HG03521 (cell line): ENCODE results near the gene FAIM2.

ENCODE experiments used
- ATAC-seq: cut with Tn5 transposase; IDR thresholded peaks from one replicate; pipeline ENCODE4 v1.9.1; 2021; ENCODE audit warnings: mild to moderate bottlenecking, moderate library complexity; ENCODE audit not compliant: unreplicated experiment

Gene FAIM2

DNA sequence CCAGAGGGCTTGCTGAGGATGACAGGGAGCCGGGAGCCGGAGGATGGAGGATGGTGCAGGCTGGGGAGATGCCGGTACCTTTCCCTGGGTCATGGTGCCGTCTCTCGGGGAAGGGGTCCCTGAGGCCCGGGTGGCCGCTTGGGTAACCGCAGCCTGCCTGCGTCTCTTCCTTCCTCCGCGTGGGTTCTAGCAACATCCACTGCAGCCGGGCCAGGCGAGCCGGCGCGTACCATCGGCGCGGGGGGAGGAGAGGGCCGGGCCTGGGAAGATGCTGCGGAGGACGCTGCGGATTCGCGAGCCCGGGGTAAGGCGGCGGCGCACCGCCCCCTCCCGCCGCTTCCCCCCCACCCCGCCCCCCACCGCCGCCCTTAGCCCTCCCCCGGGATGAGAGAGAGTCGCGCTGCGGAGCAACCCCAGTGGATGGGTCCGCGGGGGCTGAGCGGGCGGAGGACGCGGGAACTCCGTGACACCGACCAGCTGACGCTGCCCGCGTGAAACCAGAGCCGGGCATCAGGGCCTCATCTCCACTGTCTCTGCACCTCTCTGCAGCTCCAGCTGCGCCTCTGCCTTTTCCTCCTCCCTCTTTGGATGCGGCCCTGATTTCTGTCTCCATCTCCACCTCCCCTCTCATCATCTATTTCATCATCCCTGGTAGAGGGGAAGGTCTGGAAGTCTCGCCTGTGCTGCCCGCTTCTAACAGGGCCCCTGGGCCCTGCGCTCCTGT lies at the start of gene FAIM2:
Gene FAIM2 (minus strand): TSS at position 201 of the 724 bp plus-strand sequence. CDS start 108 bp downstream, at position 93.
- no peak for ATAC-seq

DNA sequence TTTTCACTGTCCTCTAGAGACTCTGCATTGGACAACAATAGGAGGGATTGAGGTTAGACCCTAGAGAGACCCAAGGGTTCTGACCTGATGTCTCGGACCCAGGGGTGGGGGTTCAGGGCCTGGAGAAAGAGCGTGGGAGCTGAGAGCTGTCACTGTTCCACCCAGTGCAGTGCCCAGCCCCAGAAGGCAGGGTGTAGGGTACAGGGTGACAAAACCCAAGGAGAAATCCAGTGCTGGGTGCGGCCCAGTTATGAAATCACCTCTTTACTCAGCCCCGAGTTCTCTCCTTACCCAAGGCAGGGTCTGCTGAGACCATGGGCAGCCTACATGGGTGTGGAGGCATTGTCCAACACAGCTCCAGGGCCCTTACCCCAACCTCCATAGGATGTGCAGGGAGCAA lies 49.5 kb upstream of the FAIM2 start:
- ATAC-seq, result no peak

DNA sequence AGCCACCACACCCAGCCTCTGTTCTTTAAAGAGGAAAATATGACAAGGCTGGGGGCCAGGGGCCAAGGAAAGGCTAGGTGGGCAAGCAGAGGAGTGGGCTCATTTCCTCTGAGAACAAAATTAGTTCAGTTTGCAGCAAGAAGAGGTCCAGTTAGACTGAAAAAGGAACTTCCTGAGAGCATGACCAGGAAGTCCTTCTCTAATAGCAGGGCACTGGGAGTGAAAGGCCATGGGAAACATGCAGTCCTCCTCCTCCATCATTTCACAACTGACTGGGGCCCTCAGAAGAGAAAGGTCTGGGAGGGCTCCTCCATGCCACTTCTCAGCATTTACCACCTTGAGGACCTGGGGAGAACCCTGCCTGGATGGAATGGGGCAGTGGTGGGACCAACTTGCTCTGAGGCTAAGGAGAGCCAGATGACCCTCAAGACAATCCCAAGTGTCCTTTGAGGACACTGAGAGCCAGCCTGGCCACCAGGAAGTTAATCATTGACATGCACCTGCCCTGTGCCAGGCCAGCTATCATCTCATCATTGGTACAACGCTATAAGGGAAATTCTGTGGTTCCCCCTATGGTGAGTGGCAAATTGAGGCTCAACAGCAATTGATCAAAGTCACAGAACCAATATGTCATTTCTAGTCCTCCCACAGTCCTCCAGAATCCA lies 48.8 kb upstream of the FAIM2 start:
- no peak for ATAC-seq

DNA sequence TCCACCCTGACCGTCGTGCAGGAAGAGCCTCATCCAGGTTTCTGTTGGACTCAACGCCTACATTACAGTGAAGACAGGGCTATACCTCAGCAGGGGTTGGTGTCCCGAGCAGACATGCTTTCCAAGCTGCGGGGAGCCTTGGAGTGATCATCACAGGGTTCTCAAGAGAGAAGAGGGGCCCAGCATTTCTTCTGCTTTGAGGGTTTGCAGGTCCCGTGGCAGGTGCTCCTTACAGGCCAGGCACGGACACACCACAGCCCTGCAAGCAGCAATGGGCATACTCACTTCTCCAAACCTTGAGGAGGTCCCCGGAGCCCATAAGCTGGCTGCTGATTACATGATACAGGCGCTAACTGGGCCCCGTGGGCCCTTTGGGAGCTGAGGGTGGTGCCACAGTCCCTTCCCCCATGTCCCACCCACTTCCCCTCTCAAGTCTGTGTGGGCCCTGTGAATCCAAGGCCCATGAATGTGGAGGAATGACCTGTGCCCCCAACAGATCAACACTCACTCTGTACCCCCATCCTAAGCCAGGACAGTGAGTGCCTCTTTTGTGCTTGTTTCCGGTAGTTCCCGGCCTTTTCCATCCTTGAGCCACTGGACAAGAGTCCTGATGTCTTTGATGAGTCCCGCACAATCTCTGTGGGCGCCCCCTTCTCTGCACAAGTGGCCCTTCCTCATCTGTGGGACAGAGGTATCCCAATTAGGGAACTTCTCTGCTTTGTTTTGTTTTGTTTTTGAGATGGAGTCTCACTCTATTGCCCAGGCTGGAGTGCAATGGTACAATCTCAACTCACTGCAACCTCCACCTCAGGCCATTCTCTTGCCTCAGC lies 47.9 kb upstream of the FAIM2 start:
- no peak for ATAC-seq

DNA sequence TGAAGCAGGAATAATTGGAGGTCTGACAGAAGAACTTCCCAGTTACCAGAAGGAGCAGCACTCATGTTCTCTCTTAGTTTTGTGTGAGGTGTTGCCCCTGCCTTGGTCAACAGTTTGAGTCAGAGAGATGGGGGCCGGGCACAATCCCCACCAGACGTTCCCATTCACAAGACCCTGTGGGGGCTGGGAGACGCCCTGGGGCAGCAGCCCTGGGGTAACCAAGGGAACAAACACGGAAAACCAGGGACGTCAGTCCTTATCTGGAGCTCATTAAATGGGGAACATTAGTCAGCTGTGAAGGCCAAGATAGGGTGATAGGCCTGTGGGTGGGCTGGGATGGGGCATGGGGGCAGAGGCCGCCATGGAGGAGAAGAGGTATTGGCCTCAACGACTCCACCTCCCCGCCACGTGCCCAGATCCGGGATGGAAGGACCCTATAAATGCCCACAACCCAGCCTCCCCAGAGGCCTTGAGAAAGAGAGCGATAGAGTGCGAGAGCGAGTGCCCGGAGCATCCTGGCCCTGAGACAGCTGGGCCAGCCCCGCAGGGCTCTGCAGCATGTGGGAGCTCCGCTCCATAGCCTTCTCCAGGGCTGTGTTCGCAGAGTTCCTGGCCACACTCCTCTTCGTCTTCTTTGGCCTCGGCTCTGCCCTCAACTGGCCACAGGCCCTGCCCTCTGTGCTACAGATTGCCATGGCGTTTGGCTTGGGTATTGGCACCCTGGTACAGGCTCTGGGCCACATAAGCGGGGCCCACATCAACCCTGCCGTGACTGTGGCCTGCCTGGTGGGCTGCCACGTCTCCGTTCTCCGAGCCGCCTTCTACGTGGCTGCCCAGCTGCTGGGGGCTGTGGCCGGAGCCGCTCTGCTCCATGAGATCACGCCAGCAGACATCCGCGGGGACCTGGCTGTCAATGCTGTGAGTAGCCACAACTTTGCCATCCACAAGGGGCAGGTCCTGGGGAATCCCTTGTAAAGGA lies 46.9 kb upstream of the FAIM2 start, which contains the start of gene AQP2:
Gene AQP2 (plus strand): TSS at position 465 of the 979 bp plus-strand sequence. CDS start 94 bp downstream, at position 559.
- no peak for ATAC-seq

DNA sequence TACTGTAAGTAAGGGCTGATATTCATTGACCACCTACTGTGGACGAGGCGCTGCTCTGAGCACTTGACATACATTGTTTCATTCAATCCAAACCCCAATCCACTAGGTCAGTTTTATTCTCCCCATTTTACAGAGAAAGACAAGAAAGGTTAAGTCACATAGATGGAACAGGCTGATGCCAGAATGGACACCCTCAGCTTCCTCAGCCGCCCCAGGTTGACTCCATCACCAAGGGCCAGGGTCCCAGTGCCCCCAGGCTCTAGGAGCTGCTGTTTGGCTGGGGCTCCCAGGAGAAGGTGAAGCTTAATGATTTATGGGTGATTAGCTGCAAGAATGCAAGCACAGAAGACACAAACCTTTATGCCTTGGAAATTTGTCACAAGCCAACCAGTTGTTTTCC lies 46.2 kb upstream of the FAIM2 start:
- ATAC-seq, result no peak

DNA sequence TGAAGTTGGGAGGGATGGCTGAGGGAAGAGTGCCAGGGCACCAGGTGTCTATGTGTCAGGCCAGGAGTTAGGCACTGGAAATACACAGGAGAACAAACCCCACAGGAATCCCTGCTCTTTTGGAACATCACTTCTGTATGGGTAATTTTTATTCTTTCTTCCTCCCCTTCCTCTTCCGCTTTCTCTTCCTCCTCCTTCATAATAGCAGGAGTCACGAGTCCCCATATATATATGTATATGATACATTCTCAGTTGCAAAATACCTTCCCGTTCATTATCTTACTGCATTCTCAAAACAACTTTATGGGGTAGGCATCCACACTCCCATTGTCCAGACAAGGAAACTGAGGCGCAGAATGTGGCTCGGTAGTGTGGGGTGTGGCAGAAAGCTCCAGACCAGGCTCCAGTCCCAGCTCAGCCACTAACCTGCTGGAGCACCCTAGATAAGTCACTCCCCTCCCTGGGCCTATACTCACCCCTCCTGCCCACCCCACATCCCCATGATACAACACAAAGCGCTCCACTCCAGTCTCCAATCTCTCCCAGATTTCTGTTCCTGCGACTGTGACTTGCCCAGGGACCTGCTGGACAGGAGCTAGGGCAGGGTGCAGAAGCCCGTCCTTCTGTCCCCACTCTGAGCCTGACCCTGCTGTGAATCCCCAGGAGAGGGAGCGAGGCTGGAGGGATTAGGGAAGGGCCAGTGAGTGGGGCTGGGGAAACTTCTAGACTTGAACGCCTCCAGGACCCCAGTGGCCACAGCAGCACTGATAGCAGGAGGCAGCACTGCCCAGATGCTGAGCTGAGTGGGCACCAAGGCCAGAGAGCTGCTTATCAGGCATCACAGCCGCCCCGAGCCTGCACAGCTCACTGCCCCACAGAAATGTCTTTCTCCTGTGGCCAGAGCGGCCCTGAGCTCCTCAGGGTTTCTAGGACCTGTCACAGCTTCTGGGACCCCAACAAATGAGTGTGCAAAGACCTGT lies 45.5 kb upstream of the FAIM2 start:
- ATAC-seq, result no peak

DNA sequence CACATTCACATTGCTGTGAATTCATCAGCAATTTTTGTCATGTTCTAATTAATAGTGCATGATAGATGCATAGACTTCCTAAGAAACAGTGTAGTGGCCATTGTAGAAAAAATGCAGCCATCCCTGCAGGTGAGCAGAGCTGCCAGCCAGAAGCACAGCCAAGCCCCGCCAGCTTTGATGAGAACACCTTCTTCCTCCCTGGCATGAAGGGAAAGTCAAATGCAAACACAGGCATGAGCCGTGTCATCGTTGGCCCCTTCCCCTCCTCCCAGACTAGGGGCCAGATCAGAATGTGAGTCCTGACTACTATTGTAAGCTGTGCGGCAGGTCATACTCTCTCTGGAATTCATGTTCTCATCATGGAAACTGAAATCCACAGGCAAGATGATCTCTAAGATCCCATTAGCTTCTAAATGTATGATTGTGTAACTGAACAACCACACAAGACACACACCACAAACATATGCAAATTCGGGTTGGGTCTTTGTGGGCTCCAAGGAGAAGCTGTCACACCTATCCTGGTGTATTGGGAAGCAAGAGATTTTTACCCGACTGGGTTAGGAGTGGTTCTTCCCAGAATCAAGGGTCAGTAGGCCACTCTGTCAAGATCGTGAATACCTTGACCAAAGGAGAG lies 44.0 kb upstream of the FAIM2 start:
- no peak for ATAC-seq

DNA sequence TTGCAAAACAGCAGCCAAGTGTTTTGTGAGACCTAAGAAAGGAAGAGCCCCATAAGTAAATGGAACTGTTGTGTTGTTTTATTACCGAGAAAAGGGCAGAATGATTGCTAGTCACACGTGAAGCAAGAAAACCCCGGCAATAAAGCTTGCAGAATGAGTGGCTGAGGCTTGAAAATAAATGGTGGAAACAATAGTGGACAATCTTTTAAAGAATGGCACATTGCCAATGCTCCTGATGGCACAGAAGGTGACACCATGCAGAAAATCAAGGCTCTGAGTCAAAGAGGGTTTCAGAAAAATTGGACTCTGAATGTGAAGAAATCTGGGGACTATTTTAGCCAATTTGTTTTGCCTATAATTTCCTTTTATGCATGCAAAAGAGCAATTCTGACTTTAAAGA lies 42.8 kb upstream of the FAIM2 start:
- ATAC-seq, result no peak

DNA sequence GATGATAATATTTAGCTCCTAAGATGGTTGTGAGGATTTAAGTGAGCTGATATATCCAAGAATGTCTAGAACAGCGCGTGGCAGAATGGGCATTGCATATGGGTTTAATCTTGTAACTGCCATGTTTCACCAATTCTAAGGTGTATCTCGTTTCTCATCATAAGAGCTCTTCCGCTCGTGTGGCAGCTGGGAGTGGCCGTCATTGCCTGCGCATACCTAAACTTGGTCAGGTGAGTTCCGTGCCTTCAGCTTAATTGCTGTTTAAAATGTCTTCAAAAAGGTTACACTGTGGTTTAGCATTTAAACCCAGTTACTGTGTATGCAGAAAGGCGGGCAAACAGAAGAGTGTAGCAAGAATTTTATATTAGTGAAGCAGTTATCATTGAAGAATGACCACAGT lies 42.4 kb upstream of the FAIM2 start:
- no peak for ATAC-seq

DNA sequence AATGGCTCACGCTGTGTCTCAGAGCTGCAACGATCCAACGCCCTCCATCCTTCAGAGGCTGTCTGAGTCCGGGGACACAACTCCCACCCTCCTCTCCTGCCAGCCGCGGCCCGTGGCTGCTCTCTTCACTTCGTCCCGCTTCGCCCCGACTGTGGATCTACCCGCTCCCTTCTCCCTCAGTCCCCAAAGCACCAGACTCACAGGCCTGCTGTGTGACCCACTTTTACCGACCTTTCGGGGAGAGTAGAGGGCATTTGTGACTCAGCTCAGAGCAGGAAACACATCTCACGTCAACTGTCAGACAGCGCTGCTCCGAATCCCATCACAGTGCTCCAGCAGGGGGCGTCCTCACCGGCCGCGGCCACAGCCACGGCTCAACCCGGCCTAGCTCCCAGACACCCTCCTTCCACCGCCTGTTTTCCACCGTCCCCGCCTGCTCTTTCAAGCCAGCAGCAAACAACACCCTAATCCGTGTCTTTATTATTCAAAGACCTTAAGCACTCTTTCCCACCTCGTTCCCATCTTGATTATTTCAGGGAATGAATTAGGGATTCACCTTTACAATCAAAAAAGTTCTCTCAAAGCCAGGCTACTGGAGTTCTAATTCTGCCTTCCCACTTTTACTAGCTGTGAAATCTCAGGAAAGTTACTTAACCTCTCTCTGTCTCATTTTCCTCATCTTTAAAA lies 41.8 kb upstream of the FAIM2 start:
- ATAC-seq, result peak; percentile 70

DNA sequence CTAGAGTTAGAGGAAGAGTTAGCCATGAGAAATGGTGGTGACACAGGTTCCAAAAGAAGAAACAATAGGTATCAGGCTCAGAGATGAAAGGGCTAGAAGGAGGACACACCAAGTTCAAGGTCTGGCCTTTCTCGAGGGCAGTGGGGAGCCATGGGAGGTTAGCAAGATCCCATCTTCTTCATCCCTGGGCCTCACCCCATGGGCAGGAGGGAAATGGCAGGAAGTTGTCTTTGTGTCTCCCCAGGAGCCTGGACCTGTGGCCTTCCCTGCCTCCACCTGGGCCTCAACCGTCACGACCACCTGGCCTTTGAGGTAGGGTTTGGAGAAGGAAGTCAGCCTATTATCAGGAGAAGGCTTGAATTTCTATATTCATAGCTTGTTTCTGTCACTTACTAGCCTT lies 41.0 kb upstream of the FAIM2 start:
- ATAC-seq, result no peak

DNA sequence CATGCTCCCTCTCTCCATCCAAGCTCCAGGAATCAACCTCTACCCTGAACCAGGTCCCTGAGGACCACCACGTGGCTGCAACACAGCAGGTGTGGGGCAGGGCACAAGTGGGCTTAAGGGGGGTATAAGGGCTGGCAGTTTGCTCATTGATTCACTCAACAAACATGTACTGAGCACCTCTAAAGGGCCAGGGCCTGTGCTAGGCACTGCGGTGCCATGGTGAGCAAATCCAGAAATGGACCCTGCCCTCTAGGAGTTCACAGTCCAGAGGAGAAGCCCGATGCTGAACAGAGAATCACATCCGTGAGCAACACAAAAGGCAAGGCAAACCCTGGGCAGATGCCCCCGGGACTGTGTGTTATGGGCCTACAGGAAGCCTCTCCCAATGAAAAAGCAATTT lies 40.3 kb upstream of the FAIM2 start:
- ATAC-seq, result no peak

DNA sequence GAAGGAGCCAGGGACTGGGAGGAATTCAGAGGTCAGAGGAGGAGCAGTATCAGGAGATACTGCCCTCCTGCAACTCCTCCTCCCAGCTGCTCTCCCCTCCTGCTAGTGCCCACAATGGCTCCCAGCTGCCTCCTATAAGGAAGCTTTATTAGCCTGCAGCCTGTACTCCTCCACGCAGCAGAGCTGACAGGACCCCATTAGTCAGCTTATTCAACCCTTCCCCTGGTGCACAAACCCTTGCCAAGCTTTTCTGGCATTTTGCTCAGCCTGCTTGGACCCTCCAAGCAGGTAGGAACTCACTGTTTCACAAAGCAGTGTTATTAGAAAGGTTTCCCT lies 39.9 kb upstream of the FAIM2 start:
- ATAC-seq, result no peak

DNA sequence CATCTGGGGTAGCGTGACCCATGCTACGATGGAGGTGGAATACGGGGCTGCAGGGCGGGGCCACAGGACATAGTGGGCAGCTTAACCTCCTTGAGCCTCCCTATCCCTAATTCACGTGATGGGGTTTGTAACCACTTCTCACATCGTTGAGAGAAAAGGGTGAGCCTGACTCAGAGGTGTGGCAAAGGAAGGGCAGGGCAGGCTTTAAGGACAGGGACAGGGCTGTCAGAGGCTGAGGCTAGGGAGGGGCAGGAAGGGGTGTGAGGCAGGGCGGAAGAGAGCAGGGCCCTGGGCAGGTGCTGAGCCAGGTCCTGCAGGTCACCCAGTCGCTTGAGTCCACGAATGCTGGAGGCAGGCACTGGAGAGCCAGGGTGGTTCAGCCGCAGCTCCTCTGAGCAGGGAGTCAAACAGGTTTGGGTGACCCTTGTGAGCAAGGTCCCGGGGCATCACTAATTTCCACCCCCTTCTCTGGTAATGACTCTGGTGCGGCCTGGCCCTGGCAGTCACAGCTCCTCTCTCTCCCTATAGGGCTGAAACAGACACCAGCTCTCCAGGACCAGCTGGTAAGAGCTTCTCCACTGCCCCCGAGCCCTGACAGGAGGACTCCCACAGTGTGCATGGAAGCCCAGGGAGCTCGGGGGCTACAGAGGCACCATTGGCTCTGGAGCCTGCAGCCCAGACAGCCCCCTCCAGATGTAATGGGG lies 39.4 kb upstream of the FAIM2 start:
- ATAC-seq, result no peak

DNA sequence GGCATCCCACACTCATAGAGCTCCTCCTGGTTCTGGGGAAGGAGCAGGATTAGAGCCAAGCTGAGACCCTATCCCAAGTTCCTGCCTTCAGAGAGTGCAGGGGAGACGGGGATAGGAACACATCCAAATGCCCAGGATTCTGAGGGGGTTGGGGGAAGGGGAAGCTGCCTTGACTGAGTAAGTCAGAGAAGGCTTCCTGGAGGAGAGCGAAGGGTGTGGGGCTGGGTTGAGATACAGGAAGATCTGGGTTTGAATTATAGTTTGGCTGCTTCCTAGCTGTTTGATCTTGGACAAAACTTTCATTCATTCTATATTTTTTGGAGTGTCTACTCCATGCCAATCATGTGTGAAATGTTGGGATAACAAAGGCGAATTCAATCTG lies 38.8 kb upstream of the FAIM2 start:
- no peak for ATAC-seq

DNA sequence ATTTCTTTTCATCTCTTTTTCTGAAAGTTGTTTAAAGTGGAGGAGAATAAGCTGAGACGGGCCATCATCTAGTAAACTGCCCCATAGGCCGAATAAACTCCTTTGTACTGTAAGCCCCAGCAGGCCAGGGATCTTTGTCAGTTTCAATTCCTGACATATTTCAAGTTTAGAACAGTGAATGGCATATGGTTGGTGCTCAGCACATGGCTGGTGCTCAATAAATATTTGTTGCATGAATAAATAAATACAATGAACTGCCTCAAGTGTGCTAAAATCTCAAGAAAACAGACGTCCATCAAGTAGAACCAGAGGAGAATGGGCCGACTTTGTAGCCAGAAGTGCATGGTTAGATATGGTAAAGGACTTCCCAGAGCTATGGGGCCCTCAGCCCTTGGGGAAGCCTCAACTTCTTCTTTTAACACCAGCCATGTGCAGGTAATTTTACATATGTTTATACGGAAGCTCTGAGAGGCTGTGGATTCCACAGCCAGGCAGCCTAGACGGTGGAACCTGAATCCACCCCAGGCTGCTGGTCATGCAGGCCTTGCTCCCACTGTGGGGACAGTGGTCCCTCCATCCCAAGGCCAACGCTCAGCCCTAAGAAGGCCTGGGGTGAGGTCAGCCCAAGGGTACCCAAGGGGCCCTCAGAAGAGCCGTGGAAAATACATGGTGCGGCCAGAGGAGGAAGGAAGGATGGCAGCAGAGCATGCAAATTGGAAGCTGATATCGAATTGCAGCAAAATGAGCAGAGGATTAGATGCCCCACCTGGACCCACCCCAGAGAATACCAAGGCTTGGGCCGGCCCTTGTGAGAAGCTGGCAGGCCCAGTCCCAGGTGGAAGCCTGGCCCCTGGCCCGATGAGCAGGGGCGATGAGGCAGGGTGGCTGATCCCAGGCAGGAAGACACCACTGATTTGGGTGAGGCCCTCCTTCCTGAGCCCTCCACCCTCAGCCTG lies 38.1 kb upstream of the FAIM2 start:
- ATAC-seq, result no peak
